Urothelium cell line (cell line): Measurements from ENCODE around the gene PCAT7.

ENCODE experiments used
- DNase-seq: peaks from one replicate; pipeline ENCODE4 v3.0.0; 2011; ENCODE audit warnings: low spot score, mixed read lengths
- FAIRE-seq: peaks from 2 replicates; lab custom pipeline; 2011; peaks lifted over from hg19 to GRCh38; lab: Jason Lieb, UNC

Gene PCAT7

GRCh38 chr9:94600715-94601114, 45.8 kb downstream of the PCAT7 start:
- no peak for DNase-seq
- FAIRE-seq, result no peak

- no peak for FAIRE-seq
- no peak for DNase-seq
Measured at GRCh38 chr9:94602666-94603065, 47.8 kb downstream of the PCAT7 start.

- FAIRE-seq (peak; percentile 55), DNase-seq (peak; percentile 88)
Measured at GRCh38 chr9:94603259-94604160, 48.6 kb downstream of the PCAT7 start.

- DNase-seq, result no peak
- FAIRE-seq, result no peak
Measured at GRCh38 chr9:94606646-94607422, 52.0 kb downstream of the PCAT7 start.

GRCh38 chr9:94607423-94607691, 52.5 kb downstream of the PCAT7 start:
- DNase-seq (no peak), FAIRE-seq (no peak)

GRCh38 chr9:94610181-94610606, 55.3 kb downstream of the PCAT7 start:
- FAIRE-seq (no peak), DNase-seq (no peak)

- FAIRE-seq, result no peak
- DNase-seq, result no peak
Measured at GRCh38 chr9:94611638-94612068, 56.8 kb downstream of the PCAT7 start.

GRCh38 chr9:94612071-94612470, 57.2 kb downstream of the PCAT7 start:
- no peak for FAIRE-seq
- no peak for DNase-seq

- FAIRE-seq (no peak), DNase-seq (no peak)
Measured at GRCh38 chr9:94613003-94613402, 58.1 kb downstream of the PCAT7 start.

GRCh38 chr9:94619026-94619425, 64.1 kb downstream of the PCAT7 start:
- no peak for FAIRE-seq
- DNase-seq, result no peak
